Stimulated activated CD8-positive, alpha-beta memory T cell treated with anti-CD3 and anti-CD28 coated beads, Interleukin-15, amount 100 ng/mL, for 24 hours (primary cell): Measurements from ENCODE around the gene RPL3.

Source experiments
- DNase-seq: peaks from one replicate; pipeline ENCODE4 v3.0.0-alpha.2; 2020; ENCODE audit warnings: low read depth

The RPL3 gene

DNA sequence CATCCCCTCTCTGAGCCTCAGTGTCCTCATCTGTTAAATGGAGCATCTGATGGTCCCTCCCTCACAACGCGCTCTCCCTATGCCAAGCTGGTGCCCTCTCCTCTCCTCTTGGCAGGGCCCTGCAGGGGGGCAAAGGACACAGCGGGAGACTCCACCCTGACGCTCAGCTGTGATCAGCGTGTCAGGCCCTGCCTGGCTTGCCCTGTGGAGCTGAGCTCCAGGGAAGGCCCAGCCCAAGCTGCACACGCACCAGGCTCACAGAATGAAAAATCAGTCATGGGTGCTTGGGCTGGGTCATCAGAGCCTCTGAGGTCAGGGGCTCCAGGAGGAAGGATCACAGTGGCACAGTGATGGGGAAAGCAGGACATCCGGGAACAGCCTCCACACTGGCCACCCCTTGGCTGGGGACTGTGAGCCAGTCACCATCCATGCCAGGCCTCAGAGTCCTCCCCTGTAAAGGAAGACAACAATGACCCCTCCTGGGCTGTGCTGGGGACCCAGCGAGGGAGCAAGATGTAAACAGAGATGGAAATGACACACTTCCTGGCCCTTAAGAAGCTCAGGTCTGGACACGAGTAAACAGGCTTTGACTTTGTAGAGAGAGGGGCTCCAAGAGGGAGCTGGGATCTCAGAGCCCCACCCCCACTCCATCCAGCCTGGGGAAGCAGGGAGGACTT is 36.6 kb downstream of the RPL3 start:
- DNase-seq: no peak

GRCh38 chr22:39281126-39281525 is 38.3 kb downstream of the RPL3 start:
- no peak for DNase-seq

DNA sequence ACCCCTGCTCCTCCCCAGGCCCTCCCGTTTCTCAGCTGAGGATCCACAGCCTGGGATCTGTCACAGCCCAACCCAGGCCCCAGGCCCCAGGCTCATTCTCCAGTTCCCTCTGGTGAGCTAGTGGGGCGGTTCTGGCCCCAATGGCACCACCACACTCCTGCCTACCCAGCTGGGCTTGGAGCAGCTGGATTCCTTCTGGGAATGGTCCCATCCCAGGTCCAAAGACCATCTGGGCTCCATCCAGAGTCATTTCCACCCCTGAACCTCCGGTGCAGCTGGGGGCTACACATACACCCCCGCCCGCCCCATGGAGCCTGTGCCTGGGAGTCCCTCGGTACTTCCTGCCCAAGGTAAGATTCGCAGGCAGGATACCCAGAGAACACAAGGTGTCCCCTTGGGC is 39.2 kb downstream of the RPL3 start:
- DNase-seq: no peak

DNA sequence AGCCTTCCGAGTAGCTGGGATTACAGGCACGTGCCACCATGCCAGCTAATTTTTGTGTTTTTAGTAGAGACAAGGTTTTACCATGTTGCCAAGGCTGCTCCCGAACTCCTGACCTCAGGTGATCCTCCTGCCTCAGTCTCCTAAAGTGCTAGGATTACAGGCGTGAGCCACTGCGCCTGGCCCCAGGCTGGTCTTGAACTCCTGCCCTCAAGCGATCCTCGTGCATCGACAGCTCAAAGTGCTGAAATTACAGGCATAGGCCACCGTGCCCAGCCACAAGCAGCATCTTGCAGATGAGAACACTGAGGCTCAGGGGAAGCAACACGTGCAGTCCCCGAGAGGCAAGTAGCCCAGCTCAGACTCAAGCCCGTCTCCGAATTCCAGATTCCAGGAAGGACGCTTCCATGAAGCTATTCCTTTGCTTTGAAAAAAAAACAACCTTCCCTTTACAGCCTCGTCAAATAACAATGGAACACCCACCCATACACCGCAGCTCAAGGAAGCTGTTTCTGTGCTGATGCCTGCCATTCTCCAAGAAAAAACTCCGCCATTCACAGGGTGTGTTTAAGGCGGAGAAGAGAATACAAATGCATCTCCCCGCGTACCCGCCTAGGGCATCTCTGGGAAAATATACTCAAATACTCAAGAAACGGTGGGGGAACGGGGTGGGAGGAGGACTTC is 40.1 kb downstream of the RPL3 start:
- DNase-seq: no peak

- DNase-seq: no peak
These were observed 41.4 kb downstream of the RPL3 start for GRCh38 chr22:39278040-39278439.

GRCh38 chr22:39277142-39277607 is 42.2 kb downstream of the RPL3 start:
- no peak for DNase-seq

- DNase-seq: no peak
These were observed 42.8 kb downstream of the RPL3 start for GRCh38 chr22:39276440-39277141.

GRCh38 chr22:39275814-39276439 is 43.5 kb downstream of the RPL3 start:
- no peak for DNase-seq

DNA sequence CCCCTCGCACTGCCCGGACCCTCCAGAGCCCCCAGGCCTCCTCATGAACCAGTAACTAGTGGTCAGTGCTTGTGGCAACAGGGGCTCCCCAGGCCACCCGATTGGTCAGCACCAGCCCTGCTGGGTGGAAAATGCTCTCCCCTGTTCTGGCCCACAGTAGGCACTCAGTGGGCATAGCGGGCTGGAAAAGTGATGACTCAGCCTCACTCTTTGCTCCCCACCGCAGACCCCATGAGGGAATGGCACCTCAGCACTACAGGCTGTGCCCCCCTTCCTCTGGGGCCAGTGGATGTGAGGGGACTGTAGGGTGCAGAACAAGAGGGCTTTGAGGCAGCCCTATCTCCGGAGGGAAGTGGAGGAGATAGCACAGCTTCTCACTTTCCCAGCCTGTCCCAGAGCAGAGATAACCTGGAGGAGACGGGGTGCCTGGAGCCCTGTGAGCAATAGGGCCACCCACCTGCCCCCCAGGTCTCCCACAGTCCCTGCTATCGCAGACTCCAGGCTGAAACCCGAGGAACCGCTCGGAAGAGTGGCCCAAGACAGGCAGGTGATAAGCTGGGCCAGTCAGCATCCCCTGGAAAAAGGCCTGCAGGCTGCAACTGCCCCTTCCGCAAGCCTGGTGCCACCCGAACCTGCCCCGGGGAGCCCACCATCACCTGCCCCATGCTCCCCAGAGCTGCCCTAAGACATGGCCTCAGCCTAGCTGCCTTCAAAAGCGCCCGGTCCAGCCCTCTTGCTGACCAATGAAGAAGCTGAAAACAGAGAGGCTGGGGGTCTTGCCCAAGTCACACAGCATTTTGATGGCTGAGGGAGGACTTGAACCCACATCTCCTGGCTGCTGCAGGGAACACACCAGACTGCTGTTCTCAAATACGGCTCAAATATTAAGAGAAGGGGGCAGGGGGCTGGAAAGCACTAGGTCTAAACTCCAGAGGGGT is 45.2 kb downstream of the RPL3 start:
- DNase-seq: no peak

- no peak for DNase-seq
These were observed 48.6 kb downstream of the RPL3 start for GRCh38 chr22:39270792-39271191.

GRCh38 chr22:39270280-39270679 is 49.1 kb downstream of the RPL3 start:
- no peak for DNase-seq

GRCh38 chr22:39269095-39269790 is 50.2 kb downstream of the RPL3 start:
- DNase-seq: no peak

- DNase-seq: no peak
These were observed 50.8 kb downstream of the RPL3 start for GRCh38 chr22:39268645-39269044.

DNA sequence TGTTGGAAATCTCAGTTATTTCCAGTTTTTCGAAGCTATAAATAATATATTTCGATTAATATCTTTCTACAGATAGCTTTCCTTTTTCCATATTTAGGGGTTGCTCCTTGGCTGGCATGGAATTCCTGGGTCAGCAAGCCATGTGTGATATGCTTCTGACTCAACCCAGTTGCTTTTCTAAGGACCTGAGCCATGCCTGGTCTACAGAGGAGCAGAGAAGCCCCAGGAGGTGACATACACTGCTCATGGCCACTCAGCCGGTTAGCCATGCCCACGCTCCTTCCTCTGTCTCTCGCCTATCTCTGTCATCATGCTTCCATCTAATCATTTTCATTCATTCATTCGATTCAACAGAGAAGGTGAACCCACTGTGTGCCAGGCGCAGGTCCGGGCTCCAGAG is 51.4 kb downstream of the RPL3 start:
- DNase-seq: no peak

DNA sequence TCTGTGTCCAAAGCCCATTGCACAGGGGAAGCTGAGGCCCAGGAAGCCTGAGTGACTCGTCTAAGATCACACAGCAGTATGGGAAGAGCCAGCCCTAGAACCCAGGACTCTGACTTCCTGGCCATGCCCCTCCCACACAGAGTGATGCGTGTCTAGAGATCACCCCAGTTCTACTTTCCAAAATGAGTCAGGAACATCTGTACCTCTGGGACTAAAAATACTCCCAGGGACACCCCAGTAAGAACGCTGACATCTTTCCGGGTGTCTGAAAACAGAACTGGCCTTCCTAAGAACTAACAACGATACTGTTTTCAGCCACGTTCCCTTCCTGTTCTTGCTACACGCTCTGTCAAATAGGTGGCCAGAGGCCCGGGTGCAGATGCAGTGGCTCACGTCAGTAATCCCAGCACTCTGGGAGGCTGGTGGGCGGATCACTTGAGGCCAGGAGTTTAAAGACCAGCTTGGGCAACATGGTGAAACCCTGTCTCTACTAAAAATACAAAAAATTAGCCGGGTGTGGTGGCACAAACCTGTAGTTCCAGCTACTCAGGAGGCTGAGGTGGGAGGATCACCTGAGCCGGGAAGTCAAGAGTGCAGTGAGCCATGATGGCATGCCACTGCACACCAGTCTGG is 52.9 kb downstream of the RPL3 start:
- no peak for DNase-seq

- no peak for DNase-seq
These were observed 54.1 kb downstream of the RPL3 start for GRCh38 chr22:39265143-39265886.

- DNase-seq: no peak
These were observed 54.9 kb downstream of the RPL3 start for GRCh38 chr22:39264349-39265038.

DNA sequence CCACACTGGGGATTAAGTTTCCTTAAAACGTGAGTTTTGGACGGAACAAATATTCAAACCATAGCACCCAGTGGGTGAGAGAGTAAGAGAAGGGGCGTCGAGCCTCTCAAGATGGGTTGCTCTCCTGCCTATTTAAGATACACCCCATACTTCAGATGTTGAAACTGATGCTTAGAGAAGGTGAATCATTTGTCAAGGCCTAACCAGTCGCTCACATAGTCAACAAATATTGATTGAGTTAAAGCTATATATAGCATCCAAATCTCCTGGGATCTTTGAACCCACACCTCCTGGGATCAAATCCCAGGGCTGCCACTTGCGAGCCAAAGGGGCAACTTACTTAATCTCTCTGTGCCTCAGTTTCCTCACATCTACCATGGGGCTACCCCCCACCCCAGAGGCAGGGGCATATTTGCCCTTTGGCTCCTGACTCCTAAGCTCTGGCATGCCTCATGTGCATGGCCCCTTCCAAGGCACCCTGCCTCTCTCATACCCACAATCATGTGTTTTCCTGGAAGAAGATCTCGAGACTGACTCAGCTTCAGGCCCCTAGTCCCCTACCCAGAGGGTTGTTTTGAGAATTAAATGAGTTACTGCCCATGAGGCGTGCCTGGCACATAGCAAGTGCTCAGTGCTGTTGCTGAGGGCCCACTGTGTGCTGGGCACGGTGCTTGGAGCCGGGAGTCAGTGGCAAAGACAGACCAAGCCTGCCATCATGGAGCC is 55.6 kb downstream of the RPL3 start:
- DNase-seq: no peak
